Measurements from ENCODE around the gene BLTP3B.

The BLTP3B gene

GRCh38 chr12:100159391-100160104 is 16.9 kb upstream of the BLTP3B start:
- TF ChIP-seq, protein P1, sequence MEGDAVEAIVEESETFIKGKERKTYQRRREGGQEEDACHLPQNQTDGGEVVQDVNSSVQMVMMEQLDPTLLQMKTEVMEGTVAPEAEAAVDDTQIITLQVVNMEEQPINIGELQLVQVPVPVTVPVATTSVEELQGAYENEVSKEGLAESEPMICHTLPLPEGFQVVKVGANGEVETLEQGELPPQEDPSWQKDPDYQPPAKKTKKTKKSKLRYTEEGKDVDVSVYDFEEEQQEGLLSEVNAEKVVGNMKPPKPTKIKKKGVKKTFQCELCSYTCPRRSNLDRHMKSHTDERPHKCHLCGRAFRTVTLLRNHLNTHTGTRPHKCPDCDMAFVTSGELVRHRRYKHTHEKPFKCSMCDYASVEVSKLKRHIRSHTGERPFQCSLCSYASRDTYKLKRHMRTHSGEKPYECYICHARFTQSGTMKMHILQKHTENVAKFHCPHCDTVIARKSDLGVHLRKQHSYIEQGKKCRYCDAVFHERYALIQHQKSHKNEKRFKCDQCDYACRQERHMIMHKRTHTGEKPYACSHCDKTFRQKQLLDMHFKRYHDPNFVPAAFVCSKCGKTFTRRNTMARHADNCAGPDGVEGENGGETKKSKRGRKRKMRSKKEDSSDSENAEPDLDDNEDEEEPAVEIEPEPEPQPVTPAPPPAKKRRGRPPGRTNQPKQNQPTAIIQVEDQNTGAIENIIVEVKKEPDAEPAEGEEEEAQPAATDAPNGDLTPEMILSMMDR (IDR thresholded peaks at IDR 0.05; ENCODE audit: borderline replicate concordance, extremely low read depth, low read length, poor library complexity, severe bottlenecking), result no peak
- TF ChIP-seq EZH2 (IDR thresholded peaks at IDR 0.05; ENCODE audit: borderline replicate concordance, low read depth, low read length, severe bottlenecking), result no peak
- no peaks in the 10 kb centered on the region for H3K79me2 ChIP-seq (ENCODE audit: insufficient read depth, low read length)
- H3K4me1 ChIP-seq (ENCODE audit: insufficient read depth, low read length), result peaks cover 12% of the 10 kb centered on the region
- no peak overlapping the region for H2AFZ ChIP-seq (ENCODE audit: low read depth, low read length)
- H3K9me3 ChIP-seq (ENCODE audit: insufficient read depth, low read length, severe bottlenecking), result no peaks in the 10 kb centered on the region
- no peak overlapping the region for H3K4me3 ChIP-seq (ENCODE audit: low read depth in 1 of 2, low read length in 2 of 2)
- no peaks in the 10 kb centered on the region for H4K20me1 ChIP-seq (ENCODE audit: insufficient read depth, low read length)
- no peaks in the 10 kb centered on the region for H3K36me3 ChIP-seq (ENCODE audit: insufficient read depth, low read length)
- H3K4me2 ChIP-seq (ENCODE audit: insufficient read depth, low read length), result no peak overlapping the region
- H3K27me3 ChIP-seq (ENCODE audit: insufficient read depth, low read length, poor library complexity), result no peaks in the 10 kb centered on the region
- DNase-seq (no peak), ATAC-seq (ENCODE audit: insufficient read depth, low read depth) (no peak)
- H3K27ac ChIP-seq (ENCODE audit: low read length), result no peak overlapping the region
- H3K9ac ChIP-seq (ENCODE audit: low read depth, low read length), result no peak overlapping the region

DNA sequence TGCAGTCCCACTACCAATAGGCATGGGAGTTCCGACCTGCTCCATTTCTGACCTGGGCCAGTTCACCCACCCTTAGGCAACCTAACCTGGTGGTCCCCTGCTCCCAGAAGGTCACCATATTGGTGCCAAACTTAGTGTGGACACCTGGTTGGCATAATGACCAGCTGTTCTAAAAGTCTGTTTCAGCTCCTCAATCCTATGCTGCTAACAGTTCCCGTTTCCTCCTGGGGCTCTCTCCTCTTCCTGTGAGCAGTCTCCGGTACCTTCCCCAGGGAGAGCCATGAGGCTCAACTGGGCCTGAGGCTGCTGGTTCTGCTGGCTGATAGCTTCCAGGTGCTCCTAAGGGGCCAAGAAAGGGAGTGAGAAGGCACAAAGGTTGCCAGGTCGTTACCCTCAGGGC is 15.9 kb upstream of the BLTP3B start:
- no peak overlapping the region for H2AFZ ChIP-seq (ENCODE audit: low read depth, low read length)
- H3K79me2 ChIP-seq (ENCODE audit: insufficient read depth, low read length), result no peaks in the 10 kb centered on the region
- 0 out of 2 replicates have a peak, but pooled peaks cover 3% of the 10 kb centered on the region for H3K4me1 ChIP-seq (ENCODE audit: insufficient read depth, low read length)
- no peak overlapping the region for H3K27ac ChIP-seq (ENCODE audit: low read length)
- H3K9ac ChIP-seq (ENCODE audit: low read depth, low read length), result no peak overlapping the region
- no peak overlapping the region for H3K4me2 ChIP-seq (ENCODE audit: insufficient read depth, low read length)
- H3K9me3 ChIP-seq (ENCODE audit: insufficient read depth, low read length, severe bottlenecking), result no peaks in the 10 kb centered on the region
- H3K27me3 ChIP-seq (ENCODE audit: insufficient read depth, low read length, poor library complexity), result no peaks in the 10 kb centered on the region
- no peaks in the 10 kb centered on the region for H3K36me3 ChIP-seq (ENCODE audit: insufficient read depth, low read length)
- ATAC-seq (ENCODE audit: insufficient read depth, low read depth) (no peak), DNase-seq (no peak)
- H3K4me3 ChIP-seq (ENCODE audit: low read depth in 1 of 2, low read length in 2 of 2), result no peak overlapping the region
- no peak for TF ChIP-seq EZH2 (IDR thresholded peaks at IDR 0.05; ENCODE audit: borderline replicate concordance, low read depth, low read length, severe bottlenecking)
- TF ChIP-seq, protein P1 (IDR thresholded peaks at IDR 0.05; ENCODE audit: borderline replicate concordance, extremely low read depth, low read length, poor library complexity, severe bottlenecking), result no peak
- H4K20me1 ChIP-seq (ENCODE audit: insufficient read depth, low read length), result no peaks in the 10 kb centered on the region

DNA sequence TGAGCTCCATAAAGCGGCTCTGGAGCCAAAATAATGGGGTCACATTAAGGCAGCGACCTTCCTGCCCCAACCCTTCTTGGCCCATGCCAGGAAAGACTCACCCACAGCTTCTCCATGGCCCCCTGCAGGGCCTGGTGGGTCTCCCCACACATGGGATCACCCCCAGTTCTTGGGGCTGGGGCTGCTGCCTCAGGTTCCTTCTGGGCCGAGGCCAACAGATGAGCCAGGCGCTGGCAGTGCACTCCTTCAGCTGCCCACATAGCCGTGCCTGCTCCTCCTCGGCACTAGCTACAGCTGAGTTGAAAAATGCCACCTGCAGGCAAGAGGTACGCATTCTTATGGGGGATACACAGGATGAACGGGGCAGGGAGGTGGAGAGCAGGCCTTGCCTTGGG is 14.8 kb upstream of the BLTP3B start:
- Histone ChIP-seq H3K4me1 (ENCODE audit: insufficient read depth, low read length) (no peaks in the 10 kb centered on the region), H3K9ac (ENCODE audit: low read depth, low read length) (no peak overlapping the region), H4K20me1 (ENCODE audit: insufficient read depth, low read length) (no peaks in the 10 kb centered on the region), H3K36me3 (ENCODE audit: insufficient read depth, low read length) (no peaks in the 10 kb centered on the region), H3K27me3 (ENCODE audit: insufficient read depth, low read length, poor library complexity) (no peaks in the 10 kb centered on the region), H3K4me2 (ENCODE audit: insufficient read depth, low read length) (no peak overlapping the region), H3K9me3 (ENCODE audit: insufficient read depth, low read length, severe bottlenecking) (no peaks in the 10 kb centered on the region), H2AFZ (ENCODE audit: low read depth, low read length) (no peak overlapping the region), H3K4me3 (ENCODE audit: low read depth in 1 of 2, low read length in 2 of 2) (no peak overlapping the region), H3K79me2 (ENCODE audit: insufficient read depth, low read length) (no peaks in the 10 kb centered on the region), H3K27ac (ENCODE audit: low read length) (no peak overlapping the region)
- DNase-seq (no peak), ATAC-seq (ENCODE audit: insufficient read depth, low read depth) (no peak)
- no peak for TF ChIP-seq EZH2 (IDR thresholded peaks at IDR 0.05; ENCODE audit: borderline replicate concordance, low read depth, low read length, severe bottlenecking)
- TF ChIP-seq, protein P1 (IDR thresholded peaks at IDR 0.05; ENCODE audit: borderline replicate concordance, extremely low read depth, low read length, poor library complexity, severe bottlenecking), result no peak
